ENCODE data around the gene MKLN1.
"Not testable (repeated sequence)": the region's sequence is repeated elsewhere in the genome, so short reads cannot be mapped to it uniquely, and the experiment has no call there.

Gene MKLN1

DNA sequence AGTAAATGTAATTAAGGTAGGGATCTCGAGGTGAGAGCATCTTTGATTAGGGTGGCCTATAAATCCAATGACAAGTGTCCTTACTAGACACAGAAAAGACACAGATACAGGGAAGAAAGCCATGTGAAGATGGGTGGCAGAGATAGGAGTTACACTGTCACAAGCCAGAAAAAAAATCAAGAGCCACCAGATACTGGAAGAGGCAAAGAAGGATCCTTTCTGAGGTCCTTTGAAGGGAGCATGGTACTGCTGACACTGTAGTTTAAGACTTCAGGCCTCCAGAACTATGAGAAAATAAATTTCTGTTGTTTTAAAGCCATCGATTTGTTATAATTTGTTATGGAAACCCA is 56.6 kb downstream of the MKLN1 start:
- no peak for FAIRE-seq
- DNase-seq (ENCODE audit: extremely low spot score, insufficient read length, low read depth) = no peak

- no peak for DNase-seq (ENCODE audit: extremely low spot score, insufficient read length, low read depth)
- FAIRE-seq = no peak
Measured at GRCh38 chr7:131385039-131385605, 57.4 kb downstream of the MKLN1 start.

- FAIRE-seq (no peak), DNase-seq (ENCODE audit: extremely low spot score, insufficient read length, low read depth) (no peak)
Measured at GRCh38 chr7:131388126-131388525, 60.5 kb downstream of the MKLN1 start.

- DNase-seq (ENCODE audit: extremely low spot score, insufficient read length, low read depth) (no peak), FAIRE-seq (no peak)
Measured at GRCh38 chr7:131390275-131390674, 62.6 kb downstream of the MKLN1 start.

DNA sequence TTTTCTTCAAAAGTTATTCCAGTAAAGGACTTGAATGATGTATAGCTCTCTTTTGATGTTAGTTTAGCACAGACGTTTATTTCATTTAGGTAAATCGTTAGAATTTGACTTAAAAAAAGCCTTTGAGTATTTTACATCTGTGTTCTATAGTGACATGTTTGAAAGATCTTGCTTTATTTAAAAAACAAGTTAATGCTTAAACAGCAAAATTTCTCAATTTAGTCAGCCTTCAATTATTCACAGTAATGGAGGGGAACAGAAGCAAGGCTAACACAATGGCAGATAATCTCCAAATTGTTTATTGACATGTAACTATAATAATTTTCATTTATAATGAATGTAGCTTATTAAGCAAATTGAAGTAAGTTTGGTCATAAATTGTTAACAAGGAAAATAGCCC is 63.5 kb downstream of the MKLN1 start:
- FAIRE-seq = no peak
- DNase-seq (ENCODE audit: extremely low spot score, insufficient read length, low read depth) = no peak

GRCh38 chr7:131400681-131401176 is 73.1 kb downstream of the MKLN1 start:
- DNase-seq (ENCODE audit: extremely low spot score, insufficient read length, low read depth) (no peak), FAIRE-seq (no peak)

GRCh38 chr7:131401194-131401593 is 73.5 kb downstream of the MKLN1 start:
- FAIRE-seq (no peak), DNase-seq (ENCODE audit: extremely low spot score, insufficient read length, low read depth) (no peak)

DNA sequence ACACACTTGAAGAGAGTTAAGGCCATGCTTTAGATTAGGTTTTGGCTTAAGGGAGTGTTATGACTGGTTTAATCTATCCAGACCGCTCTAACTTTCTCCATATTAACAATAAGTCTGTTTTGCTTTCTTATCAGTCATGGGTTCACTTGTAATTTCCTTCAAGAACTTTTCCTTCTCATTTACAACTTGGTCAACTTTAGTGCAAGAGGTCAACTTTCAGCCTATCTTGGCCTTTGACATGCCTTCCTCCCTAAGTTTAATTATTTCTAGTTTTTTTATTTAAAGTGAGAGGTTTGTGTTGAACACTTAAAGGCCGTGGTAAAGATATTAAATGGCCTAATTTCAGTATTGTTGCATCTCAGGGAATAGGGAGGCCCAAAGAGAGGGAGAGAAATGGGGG is 75.6 kb downstream of the MKLN1 start:
- FAIRE-seq (no peak), DNase-seq (ENCODE audit: extremely low spot score, insufficient read length, low read depth) (no peak)

DNA sequence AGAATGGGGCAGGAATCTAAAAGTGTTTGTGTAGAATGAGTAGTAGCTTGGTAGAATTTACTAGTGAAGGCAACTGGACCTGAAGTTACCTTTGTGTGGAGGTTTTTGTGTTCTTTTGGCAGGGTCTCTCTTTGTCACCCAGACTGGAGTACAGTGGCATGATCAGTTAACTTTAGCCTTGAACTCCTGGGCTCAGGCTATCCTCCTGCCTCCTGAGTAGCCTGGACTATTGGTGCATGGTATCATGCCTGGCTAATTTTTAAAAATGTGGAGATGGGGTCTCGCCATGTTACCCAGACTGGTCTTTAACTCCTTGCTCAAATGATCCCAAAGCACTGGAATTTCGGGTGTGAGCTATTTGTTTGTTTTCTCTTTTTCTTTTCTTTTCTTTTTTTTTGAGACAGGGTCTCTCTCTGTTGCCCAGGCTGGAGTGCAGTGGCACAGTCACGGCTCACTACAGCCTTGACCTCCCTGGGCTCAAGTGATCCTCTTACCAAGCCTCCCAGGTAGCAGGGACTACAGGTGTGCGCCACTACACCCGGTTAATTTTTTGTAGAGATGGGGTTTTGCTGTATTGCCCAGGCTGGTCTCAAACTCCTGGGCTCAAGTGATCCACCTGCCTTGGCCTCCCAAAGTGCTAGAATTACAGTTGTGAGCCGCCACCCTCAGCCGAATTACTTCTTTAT is 76.7 kb downstream of the MKLN1 start:
- FAIRE-seq = no peak
- DNase-seq (ENCODE audit: extremely low spot score, insufficient read length, low read depth) = no peak

DNA sequence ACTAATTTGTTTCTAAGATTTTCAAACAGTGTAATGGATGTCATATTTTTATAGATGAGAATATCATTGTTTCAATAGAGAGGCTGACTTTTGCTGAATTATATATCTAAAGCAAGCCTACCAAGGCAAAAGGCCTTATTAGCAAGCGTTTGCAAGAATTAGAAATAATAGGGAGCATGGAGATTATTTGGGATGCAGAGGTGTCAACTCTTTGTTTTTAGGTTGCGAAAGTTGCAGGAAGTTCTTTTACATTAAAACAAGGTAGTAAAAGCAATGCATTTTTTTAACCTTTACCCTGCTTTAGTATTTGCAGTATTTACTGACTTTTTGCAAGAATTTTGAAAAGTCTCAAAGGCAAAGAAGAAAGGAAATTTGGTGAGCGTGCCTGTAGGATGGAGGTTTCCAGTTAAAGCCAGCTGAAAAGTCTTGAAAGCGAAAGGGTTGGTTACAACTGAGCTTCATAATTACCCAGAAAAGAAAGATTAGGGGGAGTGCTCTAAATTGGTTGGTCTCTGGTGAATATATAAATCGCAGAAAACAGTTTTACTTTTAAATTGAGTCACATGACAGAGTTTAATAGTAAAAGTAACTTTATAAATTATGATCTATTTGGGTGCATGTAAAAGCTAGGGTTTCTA is 81.6 kb downstream of the MKLN1 start:
- DNase-seq (ENCODE audit: extremely low spot score, insufficient read length, low read depth) (no peak), FAIRE-seq (no peak)

GRCh38 chr7:131412031-131412430 is 84.4 kb downstream of the MKLN1 start:
- DNase-seq (ENCODE audit: extremely low spot score, insufficient read length, low read depth) (no peak), FAIRE-seq (no peak)

DNA sequence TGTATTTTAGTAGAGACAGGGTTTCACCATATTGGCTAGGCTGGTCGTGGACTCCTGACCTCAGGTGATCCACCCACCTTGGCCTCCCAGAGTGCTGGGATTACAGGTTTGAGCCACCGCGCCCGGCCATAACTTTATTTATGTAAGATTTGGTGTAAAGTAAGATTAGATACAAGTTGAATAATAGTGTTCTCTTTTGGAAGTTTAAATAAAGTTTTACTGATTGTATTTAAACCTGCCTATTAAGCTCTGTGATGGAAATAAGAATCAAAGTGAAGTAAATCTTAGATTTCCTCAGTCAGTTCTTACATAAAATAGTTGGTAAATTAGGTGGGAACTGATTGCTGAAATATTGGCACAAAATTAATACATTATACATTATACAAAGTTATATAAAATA is 86.0 kb downstream of the MKLN1 start:
- DNase-seq (ENCODE audit: extremely low spot score, insufficient read length, low read depth) = no peak
- no peak for FAIRE-seq

- DNase-seq (ENCODE audit: extremely low spot score, insufficient read length, low read depth) (no peak), FAIRE-seq (peak; percentile 73)
Measured at GRCh38 chr7:131424219-131424822, 96.6 kb downstream of the MKLN1 start.

DNA sequence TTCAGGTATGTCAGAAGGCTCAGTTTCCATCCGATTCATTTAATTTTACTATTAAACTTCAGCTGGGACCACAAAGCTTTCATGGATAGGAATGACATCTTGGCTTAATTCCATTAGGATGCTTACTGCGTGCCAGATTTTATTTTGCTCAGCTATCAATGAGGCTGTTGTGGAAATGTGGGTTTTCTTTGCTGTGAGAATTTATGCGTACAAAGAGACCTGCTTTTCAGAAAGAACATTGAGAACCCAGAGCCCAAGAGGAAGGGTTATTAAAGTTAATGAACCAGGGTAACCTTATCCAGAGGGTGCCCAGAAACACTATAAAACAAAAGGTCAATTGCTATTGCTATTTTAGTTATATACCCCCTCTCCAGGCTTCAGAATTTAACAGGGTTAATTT is 98.3 kb downstream of the MKLN1 start:
- no peak for FAIRE-seq
- DNase-seq (ENCODE audit: extremely low spot score, insufficient read length, low read depth) = no peak

DNA sequence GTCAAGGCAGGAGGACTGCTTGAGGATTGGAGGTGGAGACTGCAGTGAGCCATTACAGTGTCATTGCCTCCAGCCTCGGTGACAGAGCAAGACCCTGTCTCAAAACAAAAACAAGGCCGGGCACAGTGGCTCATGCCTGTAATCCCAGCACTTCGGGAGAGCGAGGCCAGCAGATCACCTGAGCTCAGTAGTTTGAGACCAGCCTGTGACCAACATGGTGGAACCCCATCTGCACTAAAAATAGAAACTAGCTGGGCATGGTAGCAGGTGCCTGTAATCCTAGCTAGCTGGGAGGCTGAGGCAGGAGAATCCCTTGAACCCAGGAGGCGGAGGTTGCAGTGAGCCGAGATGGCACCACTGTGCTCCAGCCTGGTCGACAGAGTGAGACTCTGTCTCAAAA is 103.2 kb downstream of the MKLN1 start:
- not testable (repeated sequence) for FAIRE-seq

DNA sequence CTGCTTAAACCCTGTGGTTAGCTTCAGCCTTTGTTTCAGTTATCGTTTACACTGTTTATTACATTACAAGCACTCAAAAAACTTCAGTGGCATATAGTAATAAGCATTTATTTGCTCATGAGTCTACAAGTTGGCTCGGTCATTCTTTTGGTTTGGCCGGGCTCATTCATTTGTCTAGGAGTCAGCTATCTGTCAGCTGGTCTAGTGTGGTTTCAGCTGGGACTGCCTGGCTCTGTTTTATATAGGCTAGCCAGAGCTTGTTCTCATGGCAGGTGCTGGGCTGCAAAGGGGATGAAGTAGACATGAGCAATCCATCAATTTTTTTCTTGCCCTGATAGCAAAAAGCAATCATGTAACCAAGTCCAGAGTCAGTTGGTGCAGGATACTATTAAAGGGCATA is 103.6 kb downstream of the MKLN1 start:
- FAIRE-seq = no peak
- no peak for DNase-seq (ENCODE audit: extremely low spot score, insufficient read length, low read depth)

More for the DNA sequence above, 103.2 kb downstream of the MKLN1 start:
- DNase-seq (ENCODE audit: extremely low spot score, insufficient read length, low read depth) = not testable (repeated sequence)

- DNase-seq (ENCODE audit: extremely low spot score, insufficient read length, low read depth) (no peak), FAIRE-seq (no peak)
Measured at GRCh38 chr7:131431756-131432155, 104.1 kb downstream of the MKLN1 start.

- DNase-seq (ENCODE audit: extremely low spot score, insufficient read length, low read depth) = no peak
- FAIRE-seq = no peak
Measured at GRCh38 chr7:131436384-131436783, 108.7 kb downstream of the MKLN1 start.

DNA sequence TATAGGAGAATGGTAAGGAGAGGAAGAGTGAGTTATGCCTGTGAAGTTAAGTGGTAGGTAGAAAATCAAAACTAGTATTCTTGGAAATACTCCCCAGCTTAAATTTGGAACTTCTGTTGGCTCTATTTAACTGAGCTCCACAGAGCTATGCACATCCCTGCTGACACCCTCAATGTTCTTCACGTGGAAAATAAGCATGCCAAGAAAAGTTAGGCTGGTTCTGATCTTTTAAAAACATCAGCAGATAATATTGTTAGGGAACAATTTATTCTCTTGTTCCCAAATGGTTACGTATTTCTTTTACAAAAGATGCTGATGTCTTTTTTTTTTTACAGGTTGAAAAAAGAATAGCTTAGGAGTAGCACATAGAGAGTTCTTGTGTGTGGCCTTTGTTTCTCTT is 111.3 kb downstream of the MKLN1 start:
- FAIRE-seq (no peak), DNase-seq (ENCODE audit: extremely low spot score, insufficient read length, low read depth) (no peak)

DNA sequence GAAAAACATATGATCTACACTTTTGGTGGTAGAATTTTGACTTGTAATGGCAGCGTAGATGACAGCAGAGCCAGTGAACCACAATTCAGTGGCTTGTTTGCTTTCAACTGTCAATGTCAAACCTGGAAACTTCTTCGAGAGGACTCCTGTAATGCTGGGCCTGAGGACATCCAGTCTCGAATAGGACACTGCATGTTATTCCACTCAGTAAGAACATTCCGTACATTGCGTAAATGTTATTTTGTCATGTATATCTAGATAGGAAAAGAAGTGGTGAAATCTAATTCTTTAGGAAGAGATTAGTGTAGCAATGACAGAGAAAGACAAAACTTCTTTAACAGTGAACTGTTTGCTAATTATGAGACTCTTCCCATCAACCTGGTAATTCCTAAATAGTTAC is 115.8 kb downstream of the MKLN1 start:
- FAIRE-seq (no peak), DNase-seq (ENCODE audit: extremely low spot score, insufficient read length, low read depth) (no peak)

- no peak for FAIRE-seq
Measured at GRCh38 chr7:131444683-131445082, 117.0 kb downstream of the MKLN1 start.

More at GRCh38 chr7:131444683-131445082, 117.0 kb downstream of the MKLN1 start:
- no peak for DNase-seq (ENCODE audit: extremely low spot score, insufficient read length, low read depth)
